HEK293T (cell line): ENCODE results near the gene DNAAF3.

Experiments used
- CTCF ChIA-PET: fragments of 350-600 bp; formaldehyde crosslinking; extraction: SDS; loops from one replicate; lab custom pipeline; 2021; ENCODE audit warnings: antibody characterized with exemption, inconsistent platforms; lab: Yijun Ruan, JAX
- POLR2A ChIA-PET: fragments of 350-600 bp; formaldehyde crosslinking; extraction: SDS; loops from one replicate; lab custom pipeline; 2020; ENCODE audit warnings: antibody characterized with exemption, inconsistent platforms; lab: Yijun Ruan, JAX
- DNase-seq: peaks from one replicate; pipeline ENCODE4 v3.0.0; 2012; ENCODE audit warnings: mixed read lengths; ENCODE audit errors: extremely low spot score
- ARNT ChIP-seq: fragments of 450-650 bp; IDR thresholded peaks from 2 replicates; pipeline ENCODE4 v1.6.1; 2017; ENCODE audit warnings: mild to moderate bottlenecking
- BHLHE40 ChIP-seq: fragments of 450-650 bp; IDR thresholded peaks from 2 replicates; pipeline ENCODE4 v1.6.1; 2016; ENCODE audit warnings: mild to moderate bottlenecking, moderate library complexity, borderline replicate concordance
- CTBP1 ChIP-seq: fragments of 450-650 bp; IDR thresholded peaks from 2 replicates; pipeline ENCODE4 v1.6.1; 2016; ENCODE audit warnings: borderline replicate concordance
- ELF4 ChIP-seq: fragments of 450-650 bp; IDR thresholded peaks from 2 replicates; pipeline ENCODE4 v1.6.1; 2017; ENCODE audit warnings: antibody characterized with exemption
- FOXA1 ChIP-seq: fragments of 450-650 bp; IDR thresholded peaks from 2 replicates; pipeline ENCODE4 v1.6.1; 2016; ENCODE audit warnings: mild to moderate bottlenecking
- FOXK2 ChIP-seq: fragments of 450-650 bp; IDR thresholded peaks from 2 replicates; pipeline ENCODE4 v1.6.1; 2016; ENCODE audit warnings: mild to moderate bottlenecking
- FOXM1 ChIP-seq: fragments of 450-650 bp; IDR thresholded peaks from 2 replicates; pipeline ENCODE4 v1.6.1; 2017; ENCODE audit warnings: mild to moderate bottlenecking, borderline replicate concordance
- HDGF ChIP-seq: fragments of 450-650 bp; IDR thresholded peaks from 2 replicates; pipeline ENCODE4 v1.6.1; 2017; ENCODE audit warnings: antibody characterized with exemption, borderline replicate concordance
- L3MBTL2 ChIP-seq: fragments of 450-650 bp; conservative IDR thresholded peaks from 2 replicates; pipeline ENCODE4 v1.6.1; 2016; ENCODE audit warnings: mild to moderate bottlenecking
- LEF1 ChIP-seq: fragments of 450-650 bp; IDR thresholded peaks from 2 replicates; pipeline ENCODE4 v1.6.1; 2017; ENCODE audit warnings: mild to moderate bottlenecking, borderline replicate concordance
- NFRKB ChIP-seq: fragments of 450-650 bp; IDR thresholded peaks from 2 replicates; pipeline ENCODE4 v1.6.1; 2016; ENCODE audit warnings: mild to moderate bottlenecking, moderate library complexity
- PKNOX1 ChIP-seq: fragments of 450-650 bp; IDR thresholded peaks from 2 replicates; pipeline ENCODE4 v1.6.1; 2016
- SP1 ChIP-seq: fragments of 450-650 bp; IDR thresholded peaks from 2 replicates; pipeline ENCODE4 v1.6.1; 2017
- SUZ12 ChIP-seq: fragments of 450-650 bp; IDR thresholded peaks from 2 replicates; pipeline ENCODE4 v1.6.1; 2016; ENCODE audit warnings: mild to moderate bottlenecking
- TARDBP ChIP-seq: fragments of 450-650 bp; IDR thresholded peaks from 2 replicates; pipeline ENCODE4 v1.6.1; 2016
- ZNF384 ChIP-seq: fragments of 450-650 bp; IDR thresholded peaks from 2 replicates; pipeline ENCODE4 v1.6.1; 2016

Gene DNAAF3

GRCh38 chr19:55178781-55179599 lies 12.6 kb upstream of the DNAAF3 start:
- peak; percentile 83 for TF ChIP-seq L3MBTL2
- TF ChIP-seq TARDBP = no peak
- TF ChIP-seq FOXA1 = no peak
- no peak for TF ChIP-seq HDGF
- TF ChIP-seq LEF1 = no peak
- no peak for TF ChIP-seq ARNT
- TF ChIP-seq SP1 = no peak
- TF ChIP-seq PKNOX1 = no peak
- peak; percentile 94 for TF ChIP-seq FOXM1
- no peak for TF ChIP-seq NFRKB
- TF ChIP-seq ZNF384 = no peak
- no peak for TF ChIP-seq FOXK2
- peak; percentile 98 for TF ChIP-seq SUZ12
- TF ChIP-seq CTBP1 = no peak
- CTCF ChIA-PET = no interaction called here

GRCh38 chr19:55176076-55176475 lies 9.7 kb upstream of the DNAAF3 start:
- TF ChIP-seq FOXK2 (no peak), HDGF (no peak), LEF1 (no peak), ARNT (no peak), FOXA1 (no peak), CTBP1 (no peak), SP1 (no peak), PKNOX1 (no peak), FOXM1 (no peak), TARDBP (no peak), L3MBTL2 (no peak), ZNF384 (no peak), SUZ12 (no peak), ELF4 (no peak), NFRKB (no peak), BHLHE40 (no peak)
- ChIA-PET POLR2A (interaction anchor here (1.1 to 2.2 kb wide), 2 partner anchors 33 to 40 kb away, joined by 3 to 5 read pairs; partner anchors contain the start of gene PTPRH), CTCF (no interaction called here)
- no peak for DNase-seq

More at GRCh38 chr19:55178781-55179599, 12.6 kb upstream of the DNAAF3 start:
- POLR2A ChIA-PET = interaction anchor here (1.3 to 2.6 kb wide), 2 partner anchors 80 to 228 kb away, joined by 3 to 8 read pairs; partner anchors contain the start of gene PPP6R1
- peak; percentile 85 for DNase-seq

GRCh38 chr19:55175117-55175867 lies 8.9 kb upstream of the DNAAF3 start:
- POLR2A ChIA-PET = interaction anchor here (1.1 to 2.2 kb wide), 2 partner anchors 34 to 41 kb away, joined by 3 to 5 read pairs; partner anchors contain the start of gene PTPRH
- no peak for DNase-seq
- CTCF ChIA-PET = interaction anchor here (1.0 to 1.7 kb wide), 2 partner anchors 9 to 16 kb away, joined by 3 to 5 read pairs; partner anchors contain the start of gene DNAAF3
- no peak for TF ChIP-seq BHLHE40
- TF ChIP-seq PKNOX1 = no peak
- no peak for TF ChIP-seq ARNT
- no peak for TF ChIP-seq HDGF
- TF ChIP-seq L3MBTL2 = no peak
- TF ChIP-seq ELF4 = no peak
- TF ChIP-seq TARDBP = no peak
- TF ChIP-seq CTBP1 = no peak
- no peak for TF ChIP-seq SP1
- TF ChIP-seq ZNF384 = no peak
- no peak for TF ChIP-seq FOXM1
- no peak for TF ChIP-seq FOXA1
- no peak for TF ChIP-seq FOXK2

GRCh38 chr19:55174425-55175116 lies 8.2 kb upstream of the DNAAF3 start:
- POLR2A ChIA-PET = interaction anchor here (0.6 to 2.2 kb wide), 6 partner anchors 28 to 106 kb away, joined by 3 to 8 read pairs (median 3); partner anchors contain the start of genes HSPBP1, PPP6R1 and PTPRH

More at GRCh38 chr19:55174425-55175116, 8.2 kb upstream of the DNAAF3 start:
- no peak for DNase-seq
- CTCF ChIA-PET = interaction anchor here (1.0 to 1.7 kb wide), 2 partner anchors 9 to 15 kb away, joined by 3 to 5 read pairs; partner anchors contain the start of gene DNAAF3
- peak; percentile 70 for TF ChIP-seq L3MBTL2
- TF ChIP-seq HDGF = no peak
